Ishikawa (cell line): ENCODE measurements around the gene MOCS1.

Source experiments
- CEBPB ChIP-seq: IDR thresholded peaks from 2 replicates; pipeline ENCODE4 v1.6.1; 2012
- CREB1 ChIP-seq: IDR thresholded peaks from 2 replicates; pipeline ENCODE4 v1.6.1; 2012; ENCODE audit warnings: low read depth
- EGR1 ChIP-seq: IDR thresholded peaks from 2 replicates; pipeline ENCODE4 v1.6.1; 2012
- EP300 ChIP-seq: IDR thresholded peaks from 2 replicates; pipeline ENCODE4 v1.6.1; 2012; ENCODE audit warnings: borderline replicate concordance
- FOXM1 ChIP-seq: IDR thresholded peaks from 2 replicates; pipeline ENCODE4 v1.6.1; 2012; ENCODE audit warnings: low read depth, borderline replicate concordance
- NFIC ChIP-seq: IDR thresholded peaks from 2 replicates; pipeline ENCODE4 v1.6.1; 2012
- RAD21 ChIP-seq: IDR thresholded peaks from 2 replicates; pipeline ENCODE4 v1.6.1; 2012; ENCODE audit warnings: low read depth
- TAF1 ChIP-seq: IDR thresholded peaks from 2 replicates; pipeline ENCODE4 v1.6.1; 2012; ENCODE audit warnings: low read depth, mild to moderate bottlenecking
- TCF12 ChIP-seq: IDR thresholded peaks from 2 replicates; pipeline ENCODE4 v1.6.1; 2012; ENCODE audit warnings: low read depth
- TEAD4 ChIP-seq: IDR thresholded peaks from 2 replicates; pipeline ENCODE4 v1.6.1; 2012
- YY1 ChIP-seq: IDR thresholded peaks from 2 replicates; pipeline ENCODE4 v1.6.1; 2012; ENCODE audit warnings: low read depth
- TF ChIP-seq, protein P1 (sequence below): IDR thresholded peaks from 2 replicates; pipeline ENCODE4 v1.6.1; 2012
- TF ChIP-seq, protein P2 (sequence below): IDR thresholded peaks from 2 replicates; pipeline ENCODE4 v1.6.1; 2012
- TF ChIP-seq, protein P3 (sequence below): IDR thresholded peaks from 2 replicates; pipeline ENCODE4 v1.6.1; 2012; ENCODE audit warnings: low read depth, mild to moderate bottlenecking

DNA sequence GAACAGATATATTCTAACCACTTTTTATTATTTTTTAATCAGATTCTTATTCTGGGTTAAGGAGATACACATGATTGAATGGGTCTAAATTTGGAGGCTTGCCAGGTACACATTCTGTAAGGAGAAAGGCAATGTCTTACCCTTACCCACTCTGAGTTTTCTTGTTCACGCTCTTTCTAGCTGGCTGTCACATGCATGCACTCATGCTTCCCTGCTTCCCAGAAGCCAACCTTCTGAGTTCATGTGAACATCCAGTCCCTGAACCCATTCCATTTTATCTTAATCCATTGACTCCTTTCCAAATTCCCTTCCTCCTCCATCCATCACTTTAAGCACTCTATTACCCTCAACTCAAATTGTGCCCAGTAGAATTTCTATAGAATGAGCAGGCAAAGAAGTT lies 17.5 kb upstream of the MOCS1 start:
- TF ChIP-seq EP300 (no peak), NFIC (no peak), TEAD4 (no peak), RAD21 (no peak), TCF12 (no peak), EGR1 (no peak), TAF1 (no peak), YY1 (no peak), CREB1 (no peak), CEBPB (no peak), FOXM1 (no peak)
- TF ChIP-seq, protein P1, sequence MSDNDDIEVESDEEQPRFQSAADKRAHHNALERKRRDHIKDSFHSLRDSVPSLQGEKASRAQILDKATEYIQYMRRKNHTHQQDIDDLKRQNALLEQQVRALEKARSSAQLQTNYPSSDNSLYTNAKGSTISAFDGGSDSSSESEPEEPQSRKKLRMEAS = no peak
- TF ChIP-seq, protein P2, sequence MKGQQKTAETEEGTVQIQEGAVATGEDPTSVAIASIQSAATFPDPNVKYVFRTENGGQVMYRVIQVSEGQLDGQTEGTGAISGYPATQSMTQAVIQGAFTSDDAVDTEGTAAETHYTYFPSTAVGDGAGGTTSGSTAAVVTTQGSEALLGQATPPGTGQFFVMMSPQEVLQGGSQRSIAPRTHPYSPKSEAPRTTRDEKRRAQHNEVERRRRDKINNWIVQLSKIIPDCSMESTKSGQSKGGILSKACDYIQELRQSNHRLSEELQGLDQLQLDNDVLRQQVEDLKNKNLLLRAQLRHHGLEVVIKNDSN = no peak
- TF ChIP-seq, protein P3, sequence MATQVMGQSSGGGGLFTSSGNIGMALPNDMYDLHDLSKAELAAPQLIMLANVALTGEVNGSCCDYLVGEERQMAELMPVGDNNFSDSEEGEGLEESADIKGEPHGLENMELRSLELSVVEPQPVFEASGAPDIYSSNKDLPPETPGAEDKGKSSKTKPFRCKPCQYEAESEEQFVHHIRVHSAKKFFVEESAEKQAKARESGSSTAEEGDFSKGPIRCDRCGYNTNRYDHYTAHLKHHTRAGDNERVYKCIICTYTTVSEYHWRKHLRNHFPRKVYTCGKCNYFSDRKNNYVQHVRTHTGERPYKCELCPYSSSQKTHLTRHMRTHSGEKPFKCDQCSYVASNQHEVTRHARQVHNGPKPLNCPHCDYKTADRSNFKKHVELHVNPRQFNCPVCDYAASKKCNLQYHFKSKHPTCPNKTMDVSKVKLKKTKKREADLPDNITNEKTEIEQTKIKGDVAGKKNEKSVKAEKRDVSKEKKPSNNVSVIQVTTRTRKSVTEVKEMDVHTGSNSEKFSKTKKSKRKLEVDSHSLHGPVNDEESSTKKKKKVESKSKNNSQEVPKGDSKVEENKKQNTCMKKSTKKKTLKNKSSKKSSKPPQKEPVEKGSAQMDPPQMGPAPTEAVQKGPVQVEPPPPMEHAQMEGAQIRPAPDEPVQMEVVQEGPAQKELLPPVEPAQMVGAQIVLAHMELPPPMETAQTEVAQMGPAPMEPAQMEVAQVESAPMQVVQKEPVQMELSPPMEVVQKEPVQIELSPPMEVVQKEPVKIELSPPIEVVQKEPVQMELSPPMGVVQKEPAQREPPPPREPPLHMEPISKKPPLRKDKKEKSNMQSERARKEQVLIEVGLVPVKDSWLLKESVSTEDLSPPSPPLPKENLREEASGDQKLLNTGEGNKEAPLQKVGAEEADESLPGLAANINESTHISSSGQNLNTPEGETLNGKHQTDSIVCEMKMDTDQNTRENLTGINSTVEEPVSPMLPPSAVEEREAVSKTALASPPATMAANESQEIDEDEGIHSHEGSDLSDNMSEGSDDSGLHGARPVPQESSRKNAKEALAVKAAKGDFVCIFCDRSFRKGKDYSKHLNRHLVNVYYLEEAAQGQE = no peak
